ENCODE results near the gene KIAA1217. TPM values are rescaled to one million over a fixed set of nuclear protein-coding genes. Genes with fewer than 3 reads are reported as not detected.
"Not testable (repeated sequence)": the region's sequence is repeated elsewhere in the genome, so short reads cannot be mapped to it uniquely, and the experiment has no call there.

KIAA1217 gene
- total RNA-seq, 4 donors from 2014 or later = 67.3 to 104 (median 89.8) TPM

- Histone ChIP-seq H3K27me3 (no peaks in the 10 kb centered on the region), H3K4me3 (replicated peaks in 1 of 3) (no peak overlapping the region), H3K4me1 (peaks cover 27 to 59% of the 10 kb centered on the region in 2 donors), H3K27ac (peak overlapping the region in 2 of 3 donors; percentile 5 to 51), H3K36me3 (no peaks in the 10 kb centered on the region), H3K9me3 (no peaks in the 10 kb centered on the region)
- 52 to 54% methylated on average over 5 of the region's 5 CpGs for WGBS, 2 donors
- intact Hi-C loops (cut with DNase I) = no loop called here
- DNase-seq = no peak
- TF ChIP-seq POLR2A (IDR thresholded peaks at IDR 0.05) (no peak), CTCF (IDR thresholded peaks at IDR 0.05) (no peak)
Observed at GRCh38 chr10:24346877-24347519, 138.1 kb downstream of the KIAA1217 start.

GRCh38 chr10:24349379-24350001 lies 140.6 kb downstream of the KIAA1217 start:
- intact Hi-C loops (cut with DNase I) = loop anchor here (10.0 kb wide), 1 partner anchor 345 kb away; no protein-coding TSS in a partner anchor

DNA sequence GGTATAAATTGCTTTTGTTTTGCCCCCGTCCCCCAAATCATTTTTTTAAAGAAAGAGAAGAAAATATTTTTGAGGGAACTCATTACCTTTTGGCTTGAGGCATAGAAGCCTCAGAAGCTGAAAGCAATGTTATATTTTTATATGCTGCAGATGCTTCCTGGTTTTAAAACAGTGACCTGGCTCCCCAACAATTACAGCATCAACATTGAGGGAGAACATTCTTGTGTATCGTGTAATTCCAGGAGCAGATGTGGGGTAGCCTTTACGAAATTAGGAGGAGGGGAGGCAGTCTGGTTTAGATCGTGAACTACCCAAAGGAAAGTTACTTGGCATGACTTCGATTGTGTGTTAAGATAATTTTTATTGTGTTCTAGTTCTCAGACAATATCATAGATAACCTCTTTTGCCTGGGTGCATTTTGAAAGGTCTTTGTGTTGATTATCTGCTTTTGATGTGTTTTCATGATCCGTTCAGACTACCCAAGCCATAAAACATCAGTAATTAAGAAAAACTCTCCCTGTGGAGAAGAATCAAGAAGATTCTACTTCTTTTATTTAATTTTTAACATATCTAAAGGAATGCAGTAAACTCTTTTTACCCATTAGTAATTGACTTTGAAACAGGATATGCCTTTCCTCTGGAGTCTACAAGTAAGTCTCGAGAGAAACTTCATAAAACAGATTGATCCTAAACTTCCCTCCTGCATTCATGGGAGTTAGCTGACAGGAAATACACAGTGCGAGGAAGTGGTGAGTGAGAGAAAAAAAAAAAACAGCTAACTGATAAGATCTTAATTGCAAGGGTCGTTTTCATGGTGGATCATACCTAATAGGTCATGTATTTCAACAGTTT lies 141.4 kb downstream of the KIAA1217 start:
- H3K9me3 ChIP-seq = no peaks in the 10 kb centered on the region
- no peaks in the 10 kb centered on the region for H3K27me3 ChIP-seq
- no peak overlapping the region for H3K4me3 ChIP-seq (replicated peaks in 1 of 3)
- DNase-seq = no peak
- H3K4me1 ChIP-seq = peaks cover 27 to 53% of the 10 kb centered on the region in 2 donors
- WGBS, 2 donors = 71 to 72% methylated on average over 9 of the region's 9 CpGs
- TF ChIP-seq POLR2A (IDR thresholded peaks at IDR 0.05) (no peak), CTCF (IDR thresholded peaks at IDR 0.05) (no peak)
- no peaks in the 10 kb centered on the region for H3K36me3 ChIP-seq
- H3K27ac ChIP-seq = peak overlapping the region; percentile 13 to 81 (median 66)
- intact Hi-C loops (cut with DNase I) = loop anchor here (10.0 kb wide), 1 partner anchor 345 kb away; no protein-coding TSS in a partner anchor

More at GRCh38 chr10:24349379-24350001, 140.6 kb downstream of the KIAA1217 start:
- Histone ChIP-seq H3K27me3 (no peaks in the 10 kb centered on the region), H3K9me3 (no peaks in the 10 kb centered on the region), H3K4me3 (replicated peaks in 1 of 3) (no peak overlapping the region), H3K27ac (peak overlapping the region; percentile 32 to 81 (median 66)), H3K36me3 (no peaks in the 10 kb centered on the region), H3K4me1 (peaks cover 27 to 59% of the 10 kb centered on the region in 2 donors)
- peak; percentile 32 to 47 for DNase-seq
- no peak for TF ChIP-seq POLR2A (IDR thresholded peaks at IDR 0.05)
- no peak for TF ChIP-seq CTCF (IDR thresholded peaks at IDR 0.05)
- WGBS, 2 donors = 58% methylated on average over 3 of the region's 3 CpGs

GRCh38 chr10:24350922-24351225 lies 141.9 kb downstream of the KIAA1217 start:
- not testable (repeated sequence) for H3K27me3 ChIP-seq; H3K36me3 ChIP-seq; DNase-seq; H3K4me3 ChIP-seq (replicated peaks in 1 of 3); H3K9me3 ChIP-seq
- WGBS, 2 donors = 93 to 97% methylated on average over 7 of the region's 7 CpGs
- peak overlapping the region in 2 of 3 donors; percentile 66 to 81 for H3K27ac ChIP-seq
- intact Hi-C loops (cut with DNase I) = loop anchor here (10.0 kb wide), 1 partner anchor 346 kb away; no protein-coding TSS in a partner anchor
- peaks cover 27 to 53% of the 10 kb centered on the region in 2 donors for H3K4me1 ChIP-seq

DNA sequence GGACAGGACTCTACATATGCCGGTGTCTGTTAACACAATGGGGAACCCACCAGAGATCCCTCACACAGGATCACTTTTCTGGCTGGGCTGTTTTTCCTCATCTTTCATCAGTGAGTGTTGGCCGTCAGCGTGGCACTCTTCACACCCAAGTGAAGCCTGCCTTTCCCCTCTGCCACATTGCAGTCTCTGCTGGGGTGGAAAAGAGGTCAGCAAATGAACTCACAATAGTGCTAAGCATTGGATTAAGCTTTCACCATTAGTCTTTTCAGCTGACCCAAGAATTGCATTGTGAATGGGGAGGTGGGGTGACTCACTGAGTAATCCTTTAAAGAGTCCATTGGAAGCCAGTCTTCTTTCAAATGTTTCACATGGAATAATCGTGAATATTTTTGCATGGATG lies 143.0 kb downstream of the KIAA1217 start:
- 88 to 92% methylated on average over 4 of the region's 4 CpGs for WGBS, 2 donors
- intact Hi-C loops (cut with DNase I) = loop anchor here (10.0 kb wide), 1 partner anchor 347 kb away; no protein-coding TSS in a partner anchor
- no peaks in the 10 kb centered on the region for H3K9me3 ChIP-seq
- DNase-seq = no peak
- no peaks in the 10 kb centered on the region for H3K27me3 ChIP-seq
- no peak overlapping the region for H3K27ac ChIP-seq
- TF ChIP-seq POLR2A (IDR thresholded peaks at IDR 0.05) (no peak), CTCF (IDR thresholded peaks at IDR 0.05) (no peak)
- peaks cover 31 to 50% of the 10 kb centered on the region in 2 donors for H3K4me1 ChIP-seq
- H3K4me3 ChIP-seq (replicated peaks in 1 of 3) = no peak overlapping the region
- no peaks in the 10 kb centered on the region for H3K36me3 ChIP-seq

Data from thyroid gland (tissue), 4 donors.